Brain microvascular endothelial cell (primary cell): ENCODE results near the gene CDH4.
"Not testable (repeated sequence)": the region's sequence is repeated elsewhere in the genome, so short reads cannot be mapped to it uniquely, and the experiment has no call there.

Source experiments
- DNase-seq: peaks from one replicate; pipeline ENCODE4 v3.0.0-alpha.2; 2020
- H3K27ac ChIP-seq: fragments of 250-450 bp; sonication (Bioruptor Pico); 2 replicates; pipeline ENCODE4 v1.5.1; 2020; ENCODE audit warnings: mild to moderate bottlenecking, moderate library complexity
- H3K27me3 ChIP-seq: fragments of 250-450 bp; sonication (Bioruptor Pico); replicated peaks from 2 replicates; pipeline ENCODE4 v1.5.1; 2020; ENCODE audit warnings: mild to moderate bottlenecking
- H3K36me3 ChIP-seq: fragments of 250-450 bp; sonication (Bioruptor Pico); replicated peaks from 2 replicates; pipeline ENCODE4 v1.5.1; 2020; ENCODE audit warnings: mild to moderate bottlenecking
- H3K4me3 ChIP-seq: 2 replicates; pipeline ENCODE4 v1.5.1; 2011; ENCODE audit warnings: low read depth, mild to moderate bottlenecking, control low read depth, low read length, moderate library complexity
- CTCF ChIP-seq: IDR thresholded peaks from 2 replicates; pipeline ENCODE4 v1.5.1; 2011; ENCODE audit warnings: low read depth, mild to moderate bottlenecking, moderate library complexity, low read length, control low read depth, inconsistent platforms; ENCODE audit errors: missing control alignments
- in situ Hi-C: cut with HindIII; loops from 2 replicates; pipeline ENCODE4 v1.10.0; 2017; ENCODE audit warnings: low sequenced_read_pairs, low pct_ligation_motif_present

CDH4 gene

GRCh38 chr20:61941721-61942405 is 689.8 kb downstream of the CDH4 start:
- H3K27me3 ChIP-seq, result no peaks in the 10 kb centered on the region
- TF ChIP-seq CTCF, result no peak
- no peak overlapping the region for H3K4me3 ChIP-seq
- in situ Hi-C loops, result no loop called here
- DNase-seq, result no peak
- no peak overlapping the region for H3K27ac ChIP-seq
- no peaks in the 10 kb centered on the region for H3K36me3 ChIP-seq

- in situ Hi-C loops, result no loop called here
- H3K27me3 ChIP-seq, result no peaks in the 10 kb centered on the region
- no peaks in the 10 kb centered on the region for H3K36me3 ChIP-seq
- no peak overlapping the region for H3K4me3 ChIP-seq
- DNase-seq, result no peak
- no peak overlapping the region for H3K27ac ChIP-seq
- no peak for TF ChIP-seq CTCF
Measured at GRCh38 chr20:61942526-61942925, 690.5 kb downstream of the CDH4 start.

GRCh38 chr20:61944967-61945366 is 692.9 kb downstream of the CDH4 start:
- in situ Hi-C loops, H3K4me3 ChIP-seq, H3K36me3 ChIP-seq, H3K27ac ChIP-seq, DNase-seq, H3K27me3 ChIP-seq: not testable (repeated sequence)

GRCh38 chr20:61945495-61945894 is 693.4 kb downstream of the CDH4 start:
- H3K27me3 ChIP-seq, H3K4me3 ChIP-seq, DNase-seq, H3K36me3 ChIP-seq, H3K27ac ChIP-seq, in situ Hi-C loops: not testable (repeated sequence)

GRCh38 chr20:61948056-61948455 is 696.0 kb downstream of the CDH4 start:
- H3K27ac ChIP-seq, H3K36me3 ChIP-seq, DNase-seq, in situ Hi-C loops, H3K4me3 ChIP-seq, H3K27me3 ChIP-seq: not testable (repeated sequence)

- no peaks in the 10 kb centered on the region for H3K36me3 ChIP-seq
- no peak for TF ChIP-seq CTCF
- DNase-seq, result no peak
- H3K27ac ChIP-seq, result no peak overlapping the region
- H3K27me3 ChIP-seq, result no peaks in the 10 kb centered on the region
- no peak overlapping the region for H3K4me3 ChIP-seq
- in situ Hi-C loops, result no loop called here
Measured at GRCh38 chr20:61948586-61949362, 696.7 kb downstream of the CDH4 start.

GRCh38 chr20:61949363-61949713 is 697.3 kb downstream of the CDH4 start:
- Histone ChIP-seq H3K36me3 (no peaks in the 10 kb centered on the region), H3K27me3 (no peaks in the 10 kb centered on the region), H3K4me3 (no peak overlapping the region), H3K27ac (no peak overlapping the region)
- DNase-seq, result no peak
- in situ Hi-C loops, result no loop called here
- TF ChIP-seq CTCF, result no peak
